Body of pancreas (tissue), 4 donors: ENCODE measurements around the gene WNT5B.

ENCODE experiments used
- CTCF ChIP-seq, 7 experiments: fragments of 450-650 bp in 4 of 7; fragments of 200-600 bp in 3 of 7; sonication (generic) in 3 of 7; IDR thresholded peaks; one replicate each; pipeline ENCODE4 v1.5.1; 2016 to 2019; ENCODE audit warnings: antibody characterized with exemption in 7 of 7
- POLR2A ChIP-seq, 3 donors: fragments of 450-650 bp; IDR thresholded peaks; one replicate each; pipeline ENCODE4 v1.6.1; 2016; ENCODE audit warnings: antibody characterized with exemption in 3 of 3, mild to moderate bottlenecking in 2 of 3

- TF ChIP-seq CTCF (IDR thresholded peaks at IDR 0.05) (no peak), POLR2A (IDR thresholded peaks at IDR 0.05) (no peak)
Measured at GRCh38 chr12:1638203-1638602, 9.2 kb downstream of the WNT5B start.
